Stimulated activated CD8-positive, alpha-beta memory T cell treated with anti-CD3 and anti-CD28 coated beads, Interleukin-12 subunit alpha, Interleukin-12 subunit beta, amount 100 ng/mL, for 24 hours (primary cell): ENCODE results near the gene PPP1R15B.
A peak's percentile ranks its signal among the peaks of the same experiment; 100 is the strongest.

ENCODE experiments used
- DNase-seq: peaks from one replicate; pipeline ENCODE4 v3.0.0-alpha.2; 2020; ENCODE audit errors: extremely low read depth

PPP1R15B gene

DNA sequence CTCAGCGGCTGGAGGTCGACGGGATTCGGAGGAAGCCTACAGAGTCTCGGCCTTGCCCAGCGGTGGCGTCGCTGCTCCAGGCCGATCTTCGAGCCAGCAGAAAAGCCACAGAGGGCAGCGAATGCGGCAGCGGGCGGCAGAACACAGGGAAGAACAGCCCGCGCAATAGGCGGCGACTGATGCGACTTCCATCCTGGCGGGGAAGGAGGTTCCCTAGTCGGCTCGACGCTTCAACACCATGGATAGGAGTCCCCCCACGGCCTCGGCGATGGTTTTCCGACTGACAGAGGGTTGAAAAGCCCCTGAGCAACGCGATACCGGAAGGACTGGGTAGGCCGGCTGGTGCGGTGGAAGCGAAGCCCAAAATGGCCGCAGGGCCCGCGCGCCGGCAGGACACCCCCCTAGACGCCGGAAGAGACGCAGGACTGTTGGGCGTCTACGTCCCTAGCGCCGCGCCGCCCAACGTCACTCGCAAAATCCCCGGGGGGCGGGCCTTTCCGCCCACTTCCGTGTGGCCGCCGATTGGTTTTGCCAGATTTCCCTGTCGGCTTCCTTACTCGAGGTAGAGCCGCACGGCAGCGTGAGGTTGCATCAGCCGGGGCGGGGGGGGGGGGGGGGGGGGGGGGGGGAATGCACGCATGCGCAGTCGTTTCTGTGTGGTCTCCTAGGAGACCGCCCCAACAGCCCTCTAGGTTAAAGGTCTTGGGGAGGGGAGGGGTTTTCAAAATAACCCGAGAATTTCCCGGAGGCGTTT, at the start of gene PPP1R15B:
PPP1R15B (minus strand) TSS at position 367 of the 754 bp plus-strand sequence. CDS start 406 bp downstream, outside the sequence.
- DNase-seq: peak; percentile 89

DNA sequence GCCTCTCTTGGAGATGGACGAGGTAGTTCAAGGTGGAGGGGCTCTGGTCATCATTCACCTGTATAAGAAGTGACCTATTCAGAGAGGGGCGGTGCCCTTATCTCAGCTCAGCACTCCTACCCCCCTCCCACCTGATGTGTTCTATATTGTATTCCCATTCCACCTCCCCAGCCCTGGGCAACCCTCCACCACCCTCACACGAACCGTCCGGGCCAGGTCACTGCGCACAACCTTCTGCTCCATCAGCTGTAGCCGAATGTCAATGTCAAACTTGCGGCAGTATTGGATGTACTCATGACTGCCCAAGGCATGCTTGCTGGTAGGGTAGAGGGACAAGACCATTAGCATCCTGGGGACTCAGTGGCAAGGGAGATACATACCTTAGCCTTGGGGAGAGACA, 48.7 kb upstream of the PPP1R15B start:
- no peak for DNase-seq

DNA sequence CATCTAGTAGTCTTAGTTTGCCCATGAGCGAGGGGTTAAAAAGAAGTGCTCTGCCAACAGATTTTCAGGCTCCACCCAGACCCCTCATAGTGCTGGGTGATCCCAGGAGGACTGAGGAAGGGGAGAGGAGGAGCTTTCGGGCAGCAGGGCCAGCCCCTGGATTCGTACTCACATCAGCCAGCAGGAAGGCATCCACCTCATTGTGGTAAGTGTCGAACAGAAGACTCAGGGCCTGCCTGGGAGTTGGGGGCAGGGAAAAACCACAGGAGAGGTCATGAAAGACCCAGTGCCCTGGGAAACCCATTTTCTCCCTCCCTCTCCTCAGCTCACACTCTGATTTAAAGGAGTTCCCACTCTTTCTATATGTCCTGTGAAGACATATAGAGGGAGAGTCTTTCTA, 48.1 kb upstream of the PPP1R15B start:
- no peak for DNase-seq

DNA sequence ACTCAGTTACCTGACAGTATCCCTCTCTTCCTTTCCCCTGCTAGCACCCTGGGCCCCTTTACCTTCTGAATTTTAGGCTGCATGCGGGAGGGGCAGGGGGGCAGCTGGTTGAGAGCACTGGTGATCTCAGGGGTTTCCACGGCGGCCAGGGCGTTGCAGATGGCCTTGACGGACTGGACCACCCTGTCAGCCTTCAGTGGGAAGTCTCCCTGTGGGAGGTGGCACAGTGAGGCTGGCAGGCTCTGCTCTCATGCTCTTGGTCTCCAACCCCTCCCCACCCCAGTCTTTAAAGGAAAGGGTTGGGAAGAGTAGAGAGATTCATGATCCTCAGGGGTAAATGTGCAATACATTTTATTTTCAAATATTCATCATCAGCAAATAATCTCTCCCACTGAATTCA, 46.0 kb upstream of the PPP1R15B start:
- DNase-seq: no peak

DNA sequence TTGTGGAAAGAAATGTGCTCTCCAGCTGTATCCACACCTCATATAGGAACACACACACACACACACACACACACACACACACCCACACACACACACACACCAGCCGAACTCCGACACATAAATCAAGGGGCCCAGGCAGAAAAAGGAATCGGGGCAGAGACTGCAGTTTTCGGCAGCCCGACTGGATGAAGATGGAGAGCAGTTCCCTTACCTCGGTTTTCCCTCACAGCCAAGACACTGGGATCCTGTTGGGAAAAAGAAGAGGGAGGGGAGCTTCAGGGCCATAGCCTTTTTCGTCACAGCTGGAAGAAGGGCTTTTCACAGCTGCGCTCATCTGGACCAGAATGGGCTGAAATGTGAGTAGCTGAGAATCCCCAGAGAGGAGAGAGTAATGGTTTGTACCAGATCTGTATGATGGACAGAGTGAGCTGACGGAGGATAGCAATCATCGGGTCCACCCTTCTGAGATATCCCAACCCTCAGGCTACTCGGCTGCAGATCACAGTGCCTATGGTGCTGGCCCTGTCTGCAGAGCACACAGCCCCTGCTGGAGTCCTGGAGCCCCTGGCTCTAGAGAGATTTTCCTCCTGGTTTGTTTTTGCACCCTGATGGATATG, 45.3 kb upstream of the PPP1R15B start:
- no peak for DNase-seq

DNA sequence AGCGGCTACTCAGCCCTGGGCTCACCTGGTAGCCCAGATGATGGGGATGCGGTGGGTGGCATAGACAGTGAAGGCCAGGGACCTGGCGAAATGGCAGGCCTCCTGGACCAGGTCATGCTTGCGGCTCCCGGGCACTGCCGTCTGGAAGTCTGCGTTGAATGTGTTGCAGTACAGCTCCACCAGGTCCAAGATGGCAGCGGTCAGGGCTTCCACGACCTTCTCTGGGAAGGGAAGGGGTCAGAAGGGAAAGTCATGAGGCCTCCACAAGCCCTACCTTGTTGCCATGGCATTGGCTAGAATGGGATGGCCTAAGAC, 44.2 kb upstream of the PPP1R15B start:
- DNase-seq: no peak

DNA sequence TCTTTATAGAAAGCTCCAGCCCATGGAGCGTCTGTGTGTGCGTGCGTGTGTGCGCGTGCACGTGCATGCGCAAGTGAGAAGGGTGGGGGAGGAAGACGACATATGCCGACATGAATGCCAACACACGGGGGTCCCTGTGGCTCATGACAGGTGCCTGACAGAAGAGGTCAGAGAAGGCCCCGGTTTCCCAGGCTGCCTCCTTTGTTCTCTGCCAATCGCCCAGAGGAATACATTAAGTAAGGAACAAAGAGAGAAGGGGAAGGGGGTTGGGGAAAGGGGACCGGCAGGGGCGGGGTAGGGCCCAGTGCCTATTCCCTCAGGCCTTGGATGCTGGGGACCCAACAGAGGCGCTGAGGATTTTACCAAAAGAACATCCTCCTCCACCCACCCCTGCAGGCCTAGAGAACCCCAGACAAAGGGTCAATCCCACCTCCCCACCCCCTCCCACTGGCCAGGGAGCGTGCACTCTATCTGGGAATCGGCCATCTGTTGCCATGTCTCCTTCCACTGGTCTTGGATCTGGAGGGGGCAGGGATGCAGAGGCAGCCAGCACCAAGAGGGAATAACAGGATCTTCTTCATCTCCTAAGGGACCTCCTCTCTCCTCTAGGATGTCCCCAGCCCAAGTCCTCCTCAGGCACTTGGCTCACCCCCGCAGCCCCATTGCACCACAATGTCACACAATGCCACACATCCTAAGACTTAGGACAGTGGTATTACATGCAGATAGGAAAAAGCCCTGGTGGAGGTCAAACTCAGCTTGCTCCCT, 43.6 kb upstream of the PPP1R15B start:
- no peak for DNase-seq

DNA sequence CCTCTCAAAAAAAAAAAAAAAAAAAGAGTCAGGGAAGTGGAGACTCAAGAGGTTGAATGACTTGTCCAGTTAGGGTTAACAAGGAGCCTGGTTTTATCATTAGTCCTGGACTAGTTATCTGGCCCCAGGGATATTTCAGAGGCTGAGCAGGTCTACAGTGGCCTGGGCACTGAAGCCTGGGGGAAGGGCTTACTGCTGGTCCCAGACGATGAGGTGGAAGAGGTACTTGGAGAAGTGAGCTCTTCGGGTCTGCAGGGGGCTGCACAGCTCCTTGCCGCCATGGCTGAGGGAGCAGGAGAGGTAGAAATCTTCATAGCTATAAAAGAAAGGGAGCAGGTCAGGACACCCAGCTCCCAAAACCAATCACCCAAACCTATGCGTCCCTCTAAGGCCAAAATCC, 42.9 kb upstream of the PPP1R15B start:
- DNase-seq: no peak

DNA sequence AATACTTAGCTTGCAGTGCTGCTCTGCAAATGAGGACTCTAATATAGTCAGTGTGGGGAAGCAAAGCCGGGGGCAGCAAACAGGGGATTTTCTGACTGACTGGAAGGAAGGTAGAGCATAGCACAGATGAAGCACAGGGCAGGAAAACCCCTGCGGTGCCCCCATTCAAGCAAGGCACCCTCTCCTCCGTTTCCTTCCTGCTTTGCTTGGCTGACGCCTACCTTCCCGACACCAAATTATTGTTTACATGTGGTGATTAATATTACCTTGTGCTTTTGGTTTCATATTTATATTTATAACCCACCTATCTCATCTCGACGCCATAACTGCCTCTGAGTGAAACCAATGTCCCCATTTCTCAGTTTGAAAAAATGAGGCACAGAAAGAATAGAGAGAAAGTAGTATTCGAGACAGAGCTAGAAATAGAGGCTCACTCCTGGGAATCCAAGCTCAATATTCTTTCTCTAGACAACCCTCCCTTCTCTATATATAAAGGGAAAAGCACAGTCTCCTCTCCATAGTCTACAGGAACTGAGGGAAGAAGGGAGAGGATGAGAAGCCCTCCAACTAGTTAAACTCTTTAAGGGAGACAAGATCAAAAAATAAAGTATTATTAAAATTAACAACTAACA, 41.6 kb upstream of the PPP1R15B start:
- peak; percentile 35 for DNase-seq

DNA sequence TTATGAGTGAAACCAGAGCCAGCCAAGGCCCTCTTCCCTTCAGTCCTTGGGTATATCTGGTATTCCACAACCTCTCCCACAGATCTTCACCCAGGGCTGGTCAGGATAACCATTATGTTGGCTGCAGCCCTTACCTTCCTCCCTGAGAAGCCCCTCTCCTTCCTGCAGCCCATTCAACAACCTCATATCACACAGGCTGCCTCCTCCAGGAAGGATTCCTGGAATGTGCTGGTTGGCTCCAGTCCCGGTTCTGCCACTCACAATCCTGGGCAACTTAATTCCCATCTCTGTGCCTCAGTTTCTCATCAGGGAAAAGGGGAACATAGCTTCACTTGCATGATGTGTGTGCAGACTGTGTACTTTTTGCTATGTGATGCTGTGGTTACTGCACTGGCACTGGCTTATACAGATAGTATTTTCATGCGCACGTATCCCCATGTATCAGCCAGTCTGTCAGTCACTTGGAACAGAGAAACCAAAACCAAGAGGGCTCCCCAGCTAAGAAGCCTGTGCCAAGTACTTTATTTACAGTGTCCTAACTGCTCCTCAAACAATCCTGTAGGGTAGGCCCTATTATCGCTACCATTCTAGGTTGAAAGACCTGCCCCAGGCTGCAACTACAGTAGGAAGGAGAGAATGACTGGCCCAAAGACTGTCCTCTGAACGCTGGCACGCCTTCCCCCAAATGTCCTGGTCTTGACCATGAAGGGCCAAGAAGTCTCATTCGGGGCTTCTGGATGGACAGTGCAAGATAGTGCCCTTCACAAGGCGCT, 39.9 kb upstream of the PPP1R15B start:
- no peak for DNase-seq

DNA sequence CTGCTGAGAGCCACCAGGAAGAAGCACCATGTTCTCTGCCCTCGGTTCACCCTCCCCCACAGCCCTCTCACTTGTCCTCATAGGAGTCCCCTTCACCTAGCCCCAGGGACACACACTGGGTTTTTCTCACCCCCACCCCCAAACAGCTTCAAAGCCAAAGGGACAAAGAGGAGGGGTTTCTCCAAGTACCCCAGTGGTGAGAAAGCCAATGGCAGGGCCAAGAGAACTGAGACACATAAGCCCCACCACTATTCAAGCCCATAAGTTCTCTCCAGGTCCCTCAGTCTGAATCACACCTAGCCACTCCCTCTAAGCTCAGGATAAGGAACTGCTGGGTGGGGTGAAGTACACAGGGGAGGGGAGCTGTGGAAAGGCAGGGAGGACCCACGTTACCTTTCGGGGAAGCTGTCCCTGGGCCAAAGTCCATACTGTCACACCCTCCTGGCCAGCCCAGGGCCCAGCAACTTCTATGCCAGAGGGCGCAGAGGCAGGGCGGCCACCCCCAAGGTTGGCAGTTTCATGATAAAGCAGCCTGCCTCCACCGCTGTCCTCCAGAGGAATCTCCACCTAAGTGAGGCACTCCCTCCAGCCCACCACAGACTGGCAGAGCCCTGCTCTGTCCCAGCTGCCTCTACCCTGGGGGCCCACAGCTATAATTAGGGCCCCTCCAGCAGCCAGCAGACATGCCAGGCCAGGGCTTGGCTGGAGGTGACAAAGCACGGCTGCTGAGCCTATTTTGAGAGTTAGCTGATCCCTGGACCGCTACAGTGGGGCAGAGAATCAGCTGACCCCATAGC, 39.0 kb upstream of the PPP1R15B start:
- no peak for DNase-seq

DNA sequence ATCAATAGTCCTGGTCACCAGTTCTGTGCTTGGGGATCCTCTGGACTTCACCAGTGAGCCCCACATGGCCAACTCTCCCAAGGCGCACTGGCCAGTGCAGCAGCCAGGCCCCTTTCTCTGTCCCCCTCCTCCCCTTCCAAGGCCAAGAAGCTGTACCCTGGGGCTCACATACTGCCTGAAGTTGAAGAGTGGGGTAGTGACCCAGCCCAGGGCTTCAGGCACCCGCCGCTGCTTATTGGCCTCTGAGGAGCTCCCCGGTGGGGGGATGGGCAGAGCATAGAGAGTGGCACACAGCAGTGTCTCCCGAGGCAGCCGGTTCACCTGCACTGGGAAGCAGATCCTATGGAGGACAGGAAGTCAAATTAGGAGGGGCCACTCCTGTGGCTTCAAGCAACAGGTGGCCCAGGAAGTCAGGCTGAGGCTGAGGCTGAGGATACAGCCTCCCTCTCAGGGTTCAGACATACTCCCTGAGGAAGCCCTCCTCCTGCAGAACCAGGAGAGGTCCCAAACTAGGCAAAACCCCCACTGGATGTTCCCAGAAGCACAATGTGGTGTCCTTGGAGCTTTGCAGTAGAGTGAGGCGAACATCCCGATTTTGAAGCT, 38.2 kb upstream of the PPP1R15B start:
- no peak for DNase-seq

DNA sequence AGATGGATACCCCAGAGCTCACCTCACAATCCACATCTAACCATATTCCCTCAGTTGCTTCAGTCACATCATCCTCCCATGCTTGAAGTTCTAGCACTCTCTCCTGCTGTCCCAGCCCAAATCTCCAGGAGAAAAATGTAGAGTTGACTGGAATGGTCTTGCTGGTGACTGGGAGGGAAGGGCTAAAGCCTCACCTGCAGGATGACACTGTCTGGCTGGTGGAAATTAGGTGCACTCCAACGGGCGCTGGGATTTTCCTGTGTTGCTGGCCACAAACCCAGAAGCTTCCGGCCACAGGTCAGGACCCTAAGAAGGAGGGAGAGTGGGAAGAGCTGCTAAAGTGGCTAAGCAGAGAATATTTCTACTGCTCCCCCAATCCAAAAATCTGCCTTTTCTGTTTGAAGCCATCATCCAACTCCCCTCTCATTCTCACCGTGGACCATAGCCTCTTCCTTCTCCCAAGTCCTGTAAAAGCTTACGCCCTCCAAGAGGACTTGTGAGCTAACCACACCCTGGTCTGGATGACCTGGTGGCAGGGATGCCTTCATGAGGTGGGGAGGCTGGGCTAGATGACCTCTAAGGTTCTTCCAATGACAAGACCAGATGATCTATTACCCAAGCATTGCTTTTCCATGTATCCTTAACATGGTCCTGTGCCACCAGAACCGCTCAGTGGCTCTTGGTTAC, 37.5 kb upstream of the PPP1R15B start:
- DNase-seq: no peak

DNA sequence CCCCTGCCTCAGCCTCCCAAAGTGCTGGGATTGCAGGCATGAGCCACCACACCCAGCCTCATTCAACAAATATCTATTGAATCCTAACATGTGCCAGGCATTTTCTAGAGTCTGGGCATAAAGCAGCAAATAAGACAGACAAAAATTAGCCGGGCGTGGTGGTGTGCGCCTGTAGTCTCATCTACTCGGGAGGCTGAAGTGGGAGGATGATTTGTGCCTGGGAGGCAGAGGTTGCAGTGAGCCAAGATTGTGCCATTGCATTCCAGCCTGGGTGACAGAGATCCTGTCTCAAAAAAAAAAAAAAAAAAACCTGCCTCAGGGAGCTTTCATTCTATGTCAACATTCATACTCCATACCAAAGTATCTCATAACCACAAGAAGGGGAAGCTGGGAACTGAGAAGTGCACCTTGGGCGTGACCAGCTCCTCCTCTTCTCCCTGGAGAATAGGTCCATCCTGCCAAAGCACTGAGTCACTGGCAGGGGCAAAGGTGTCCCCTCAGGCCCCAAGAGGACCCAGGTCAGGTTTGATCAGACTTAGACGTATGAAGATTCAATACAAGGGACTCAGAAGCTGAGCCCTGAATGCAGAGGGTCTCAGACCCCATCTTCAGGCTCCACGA, 36.8 kb upstream of the PPP1R15B start:
- no peak for DNase-seq

DNA sequence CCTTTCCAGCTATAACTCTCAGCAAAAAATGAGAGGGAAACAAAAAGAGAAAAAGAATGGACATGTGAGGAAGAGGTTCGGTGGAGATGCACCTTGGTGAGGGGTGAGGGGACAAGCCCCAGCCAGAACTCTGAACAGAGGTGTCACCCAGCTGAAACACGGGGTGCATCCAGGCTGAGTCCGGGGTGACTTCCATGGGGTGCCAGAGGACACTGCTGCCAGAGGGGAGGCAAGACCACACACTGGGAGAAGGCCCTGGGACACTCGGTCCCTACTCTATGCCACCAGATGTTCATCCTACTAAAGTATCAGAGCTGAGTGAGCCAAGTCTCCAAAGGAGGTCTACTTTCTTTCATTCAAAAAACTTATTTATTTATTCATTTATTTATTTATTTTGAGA, 36.1 kb upstream of the PPP1R15B start:
- no peak for DNase-seq

DNA sequence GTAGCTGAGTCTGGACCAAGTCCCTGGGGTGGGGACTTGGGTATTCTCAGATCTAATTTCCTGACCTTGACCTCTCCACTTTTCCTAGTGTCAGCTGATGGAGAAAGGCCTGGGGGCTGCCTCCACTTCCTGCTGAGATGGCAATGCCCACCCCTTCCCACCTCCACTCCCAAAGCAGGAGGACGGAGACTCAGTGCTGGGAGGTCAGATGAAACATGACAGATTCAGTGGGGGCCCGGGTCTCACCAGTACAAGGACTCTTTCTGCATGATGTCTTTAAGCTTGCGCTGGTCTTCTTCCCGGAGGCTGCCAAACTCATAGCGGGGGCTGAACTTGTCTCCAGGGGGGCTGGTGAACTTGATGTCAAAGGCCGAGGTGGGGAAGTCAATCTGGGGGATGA, 35.6 kb upstream of the PPP1R15B start:
- DNase-seq: no peak

DNA sequence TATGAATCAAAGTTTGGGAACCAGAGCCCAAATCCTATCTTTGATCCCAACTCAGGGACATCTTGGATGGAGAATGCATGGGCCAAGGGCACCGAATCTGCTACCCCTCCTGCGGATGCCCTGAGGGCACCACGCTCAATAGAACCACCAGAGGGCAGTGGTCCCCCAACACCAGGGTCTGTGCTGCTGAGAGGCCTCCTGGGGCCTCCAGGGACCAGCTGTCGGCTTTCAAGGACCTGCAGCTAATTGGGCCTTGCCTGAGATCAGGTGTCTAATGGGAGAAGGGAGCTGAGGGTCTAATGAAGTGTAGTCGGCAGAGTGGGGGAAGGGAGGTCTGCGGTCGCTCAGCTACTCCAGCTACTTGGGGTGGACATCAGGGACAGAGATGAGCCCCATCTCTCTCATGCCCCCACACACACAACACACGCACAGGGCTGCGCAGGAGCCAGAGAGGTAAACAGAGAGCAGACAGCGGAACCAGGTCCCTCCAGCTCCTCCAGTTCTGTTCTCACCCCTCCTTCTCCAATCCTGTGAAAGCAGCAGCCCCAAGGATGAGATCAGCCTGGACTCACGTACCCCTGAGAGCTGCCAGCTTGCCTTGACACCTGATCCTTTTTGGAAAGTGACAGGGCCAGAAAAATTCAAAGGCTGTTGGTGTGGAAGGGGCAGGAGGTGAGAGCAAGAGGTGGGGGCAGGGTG, 34.9 kb upstream of the PPP1R15B start:
- peak; percentile 53 for DNase-seq

DNA sequence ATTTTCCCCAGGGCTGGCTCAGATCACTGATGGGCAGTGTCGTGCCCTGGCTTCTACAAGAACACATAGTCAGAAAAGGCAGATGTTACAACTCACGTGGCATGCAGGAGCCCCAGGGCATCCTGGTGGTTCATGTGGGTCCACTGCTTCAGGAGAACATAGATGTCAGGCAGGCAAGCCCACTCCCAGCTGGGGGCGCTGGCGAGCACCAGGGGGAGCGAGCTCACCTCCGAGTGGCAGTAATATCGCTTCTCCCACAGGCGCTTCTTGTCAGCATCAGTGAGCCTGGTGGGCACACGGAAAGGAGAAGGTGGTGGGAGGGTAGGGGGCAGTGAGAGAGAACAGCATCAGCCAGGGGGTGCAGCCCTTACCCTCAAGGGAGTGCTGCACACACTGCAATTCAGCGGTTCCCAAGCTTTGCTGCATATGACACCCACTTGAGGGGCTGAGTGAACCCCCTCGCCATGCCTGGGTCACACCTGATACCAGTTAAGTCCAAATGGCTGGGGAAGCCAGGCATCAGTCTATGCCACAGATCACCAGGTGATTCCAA, 34.3 kb upstream of the PPP1R15B start:
- no peak for DNase-seq
